Smooth muscle cell (in vitro differentiated cells): ENCODE results near the gene MXRA8. TPM values are rescaled to one million over a fixed set of nuclear protein-coding genes. Genes with fewer than 3 reads are reported as not detected.

ENCODE experiments used
- DNase-seq: peaks from one replicate; lab custom pipeline; 2025; ENCODE audit not compliant: unreplicated experiment; lab: John Stamatoyannopoulos, UW
- H2AFZ ChIP-seq: fragments of 200-600 bp; sonication (generic); 2 replicates; pipeline ENCODE4 v1.6.0; 2016; ENCODE audit warnings: antibody characterized with exemption, low read depth, mild to moderate bottlenecking
- H3F3A ChIP-seq: fragments of 200-600 bp; sonication (generic); 2 replicates; pipeline ENCODE4 v1.6.0; 2017; ENCODE audit warnings: antibody characterized with exemption, low read depth
- H3K27ac ChIP-seq: fragments of 200-600 bp; sonication (generic); 2 replicates; pipeline ENCODE4 v1.5.1; 2016; ENCODE audit warnings: low read depth, mild to moderate bottlenecking
- H3K27me3 ChIP-seq: fragments of 200-600 bp; sonication (generic); 2 replicates; pipeline ENCODE4 v1.6.1; 2016; ENCODE audit warnings: low read depth, mild to moderate bottlenecking
- H3K36me3 ChIP-seq: fragments of 200-600 bp; sonication (generic); 2 replicates; pipeline ENCODE4 v1.5.1; 2016; ENCODE audit warnings: low read depth
- H3K4me1 ChIP-seq: fragments of 200-600 bp; sonication (generic); 2 replicates; pipeline ENCODE4 v1.5.1; 2016; ENCODE audit warnings: low read depth
- H3K4me2 ChIP-seq: fragments of 200-600 bp; sonication (generic); 2 replicates; pipeline ENCODE4 v1.6.0; 2016; ENCODE audit warnings: mild to moderate bottlenecking
- H3K4me3 ChIP-seq: fragments of 200-600 bp; sonication (generic); 2 replicates; pipeline ENCODE4 v1.5.1; 2016; ENCODE audit warnings: mild to moderate bottlenecking
- H3K79me2 ChIP-seq: fragments of 200-600 bp; sonication (generic); 2 replicates; pipeline ENCODE4 v1.6.0; 2016; ENCODE audit warnings: low read depth, mild to moderate bottlenecking
- H3K9ac ChIP-seq: fragments of 200-600 bp; sonication (generic); 2 replicates; pipeline ENCODE4 v1.6.0; 2016; ENCODE audit warnings: low read depth
- H3K9me3 ChIP-seq: fragments of 200-600 bp; sonication (generic); replicated peaks from 2 replicates; pipeline ENCODE4 v1.5.1; 2016; ENCODE audit warnings: low read depth
- H4K20me1 ChIP-seq: fragments of 200-600 bp; sonication (generic); 2 replicates; pipeline ENCODE4 v1.6.0; 2016; ENCODE audit warnings: low read depth
- WGBS: methylation state at CpG from one replicate; pipeline ENCODE4 v1.1.7; 2016; ENCODE audit warnings: low lambda C conversion rate; 5-methylcytosine and 5-hydroxymethylcytosine counted together
- polyA plus RNA-seq: library from polyadenylated mRNA; unstranded; fragments of >200 nt; fragmentation: Nextera tagmentation; extraction: Ambion mirVana; gene quantifications from 2 replicates; pipeline ENCODE4 v1.2.1, GENCODE V29; 2016
- total RNA-seq: library from RNA; depleted of rRNA; stranded (reverse); fragments of >200 nt; gene quantifications from 2 replicates; pipeline ENCODE4 v1.2.3, GENCODE V29; 2014
- TF ChIP-seq, protein P1 (sequence below): fragments of 200-600 bp; sonication (generic); IDR thresholded peaks from 2 replicates; pipeline ENCODE4 v1.5.1; 2017; ENCODE audit warnings: borderline replicate concordance, mild to moderate bottlenecking, antibody characterized with exemption; ENCODE audit not compliant: insufficient read depth, poor library complexity, severe bottlenecking

Gene MXRA8
- total and polyA plus RNA-seq, 2 experiments from 2014 or later, result 266 to 597 TPM

DNA sequence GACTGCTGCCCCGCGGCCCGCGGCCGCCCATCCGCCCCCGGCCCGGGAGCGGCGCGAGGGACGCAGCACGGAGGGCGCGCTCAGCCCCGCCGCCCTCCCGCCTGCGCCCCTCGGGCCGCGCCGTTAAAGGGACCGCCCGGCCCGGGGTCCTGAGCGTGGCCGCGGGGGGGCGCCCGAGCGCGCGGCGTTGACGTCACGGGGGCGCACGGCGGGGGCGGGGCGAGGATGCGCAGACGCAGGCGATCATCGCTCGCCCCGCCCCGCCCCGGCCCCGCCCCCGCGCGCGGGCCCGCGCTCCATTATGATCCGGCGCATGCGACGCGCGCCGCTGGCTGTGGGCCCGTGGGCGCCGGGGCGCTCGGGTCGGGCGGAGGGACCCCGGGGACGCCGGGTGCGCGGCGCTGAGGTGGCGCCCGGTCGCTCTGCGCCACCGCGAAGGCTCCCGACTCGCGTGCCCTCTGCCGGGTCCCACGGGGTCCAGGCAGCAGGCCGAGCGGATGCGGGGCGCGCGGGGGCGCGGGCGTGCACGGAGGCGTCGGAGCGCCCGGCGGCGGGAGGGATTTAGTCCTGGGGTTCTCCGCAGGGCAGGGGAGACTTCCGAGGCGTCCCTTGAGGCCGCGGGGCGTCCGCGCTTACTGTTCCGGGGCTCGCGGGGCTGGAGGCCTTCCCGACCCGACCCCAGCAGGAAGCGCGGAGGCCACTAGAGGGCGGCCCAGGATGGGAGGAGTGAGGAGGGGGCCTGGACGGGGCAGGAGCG lies 8.9 kb downstream of the MXRA8 start, which contains the start of gene DVL1:
Gene DVL1, minus strand, starts transcription at position 163 of the 757 bp plus-strand sequence. CDS start 353 bp downstream, outside the sequence.
- WGBS, result 1% methylated on average over 36 of the region's 122 CpGs
- peak within 1 kb of the TSS; percentile 62 for H3K27ac ChIP-seq
- H3K4me1 ChIP-seq, result peaks cover 20% of the 10 kb centered on the region
- peak within 1 kb of the TSS; percentile 97 for H3K4me2 ChIP-seq
- peaks cover 59% of the 10 kb centered on the region for H3K79me2 ChIP-seq
- H3K36me3 ChIP-seq, result no peaks in the 10 kb centered on the region
- TF ChIP-seq, protein P1, sequence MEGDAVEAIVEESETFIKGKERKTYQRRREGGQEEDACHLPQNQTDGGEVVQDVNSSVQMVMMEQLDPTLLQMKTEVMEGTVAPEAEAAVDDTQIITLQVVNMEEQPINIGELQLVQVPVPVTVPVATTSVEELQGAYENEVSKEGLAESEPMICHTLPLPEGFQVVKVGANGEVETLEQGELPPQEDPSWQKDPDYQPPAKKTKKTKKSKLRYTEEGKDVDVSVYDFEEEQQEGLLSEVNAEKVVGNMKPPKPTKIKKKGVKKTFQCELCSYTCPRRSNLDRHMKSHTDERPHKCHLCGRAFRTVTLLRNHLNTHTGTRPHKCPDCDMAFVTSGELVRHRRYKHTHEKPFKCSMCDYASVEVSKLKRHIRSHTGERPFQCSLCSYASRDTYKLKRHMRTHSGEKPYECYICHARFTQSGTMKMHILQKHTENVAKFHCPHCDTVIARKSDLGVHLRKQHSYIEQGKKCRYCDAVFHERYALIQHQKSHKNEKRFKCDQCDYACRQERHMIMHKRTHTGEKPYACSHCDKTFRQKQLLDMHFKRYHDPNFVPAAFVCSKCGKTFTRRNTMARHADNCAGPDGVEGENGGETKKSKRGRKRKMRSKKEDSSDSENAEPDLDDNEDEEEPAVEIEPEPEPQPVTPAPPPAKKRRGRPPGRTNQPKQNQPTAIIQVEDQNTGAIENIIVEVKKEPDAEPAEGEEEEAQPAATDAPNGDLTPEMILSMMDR, result peak; percentile 57
- peak within 1 kb of the TSS; percentile 71 for H3K9ac ChIP-seq
- peak; percentile 48 for DNase-seq
- peaks cover 21% of the 10 kb centered on the region for H3F3A ChIP-seq
- peaks cover 71% of the 10 kb centered on the region for H4K20me1 ChIP-seq
- H3K9me3 ChIP-seq, result no peaks in the 10 kb centered on the region
- peak within 1 kb of the TSS; percentile 87 for H3K4me3 ChIP-seq
- H3K27me3 ChIP-seq, result no peaks in the 10 kb centered on the region
- no peak within 1 kb of the TSS for H2AFZ ChIP-seq

- Histone ChIP-seq H3K9me3 (no peaks in the 10 kb centered on the region), H3K4me3 (peak overlapping the region; percentile 72), H3K4me1 (peaks cover 12% of the 10 kb centered on the region), H2AFZ (no peak overlapping the region), H3K27ac (peak overlapping the region; percentile 15), H3K27me3 (no peaks in the 10 kb centered on the region), H3K4me2 (peak overlapping the region; percentile 97), H3K79me2 (peaks cover 58% of the 10 kb centered on the region), H3K36me3 (no peaks in the 10 kb centered on the region), H3F3A (peaks cover 13% of the 10 kb centered on the region), H4K20me1 (peaks cover 71% of the 10 kb centered on the region), H3K9ac (peak overlapping the region; percentile 62)
- TF ChIP-seq, protein P1, result no peak
- no peak for DNase-seq
- WGBS, result 2% methylated on average over 68 of the region's 109 CpGs
Observed at GRCh38 chr1:1348420-1349255, 9.7 kb downstream of the MXRA8 start.

DNA sequence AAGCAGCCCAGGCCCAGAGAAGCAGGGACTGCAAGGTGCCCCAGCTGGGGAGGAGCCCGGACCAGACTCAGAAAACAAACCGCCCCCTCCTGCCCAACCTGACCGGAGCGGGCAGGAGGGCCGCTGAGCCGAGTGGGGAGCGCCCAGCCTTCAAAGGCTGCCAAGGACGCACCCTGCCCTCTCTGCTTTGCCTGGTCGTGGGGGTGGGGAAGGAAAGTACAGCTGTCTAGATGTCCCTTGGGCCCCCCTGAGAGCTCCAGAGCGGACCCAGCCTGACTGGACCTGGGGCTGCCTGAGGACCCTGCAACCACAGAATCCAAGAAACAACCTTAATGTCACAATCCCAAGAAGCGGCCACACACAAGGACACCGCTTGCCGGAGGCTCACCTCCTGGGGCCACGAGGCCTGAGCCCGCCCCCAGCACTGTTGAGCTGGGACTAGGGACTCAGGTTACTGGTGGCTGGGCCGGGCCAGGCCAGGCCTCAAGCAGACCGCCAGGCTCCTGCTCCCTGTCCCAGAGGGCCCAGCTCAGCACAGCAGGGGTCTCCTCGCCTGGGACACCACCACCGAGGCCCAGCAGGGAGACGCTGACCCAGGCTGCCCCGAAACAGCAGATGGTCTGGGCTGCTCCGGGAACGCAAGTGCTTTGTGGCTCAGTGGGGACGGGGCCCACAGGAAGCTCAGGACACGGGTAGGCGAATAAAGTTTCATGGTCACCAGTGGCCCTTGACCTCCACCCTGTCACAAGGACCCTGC lies 10.5 kb downstream of the MXRA8 start:
- H2AFZ ChIP-seq, result no peak overlapping the region
- H3K4me1 ChIP-seq, result peaks cover 12% of the 10 kb centered on the region
- WGBS, result 33% methylated on average over 26 of the region's 26 CpGs
- no peaks in the 10 kb centered on the region for H3K36me3 ChIP-seq
- H3K4me2 ChIP-seq, result peak overlapping the region; percentile 97
- H3K9ac ChIP-seq, result peak overlapping the region; percentile 47
- H4K20me1 ChIP-seq, result peaks cover 71% of the 10 kb centered on the region
- H3F3A ChIP-seq, result peaks cover 6% of the 10 kb centered on the region
- TF ChIP-seq, protein P1, result no peak
- H3K27ac ChIP-seq, result peak overlapping the region; percentile 15
- H3K9me3 ChIP-seq, result no peaks in the 10 kb centered on the region
- DNase-seq, result no peak
- peak overlapping the region; percentile 72 for H3K4me3 ChIP-seq
- peaks cover 57% of the 10 kb centered on the region for H3K79me2 ChIP-seq
- H3K27me3 ChIP-seq, result no peaks in the 10 kb centered on the region
